IMR-90 (cell line): ENCODE results near the gene SLC4A9. TPM values are rescaled to one million over a fixed set of nuclear protein-coding genes. Genes with fewer than 3 reads are reported as not detected.

Experiments used
- ATAC-seq: fragments of 200-7000 bp; cut with Tn5 transposase; 2 replicates; pipeline ENCODE4 v1.9.1; 2020; ENCODE audit warnings: low read depth, mild to moderate bottlenecking, moderate library complexity
- BruUV-seq: library from RNA; stranded (reverse); fragments of 400-500 nt; replicated peaks from 2 replicates; lab custom pipeline; 2021; lab: Mats Ljungman, UMichigan
- CTCF ChIA-PET: fragments of 300-600 bp; formaldehyde crosslinking; extraction: SDS; loops from one replicate; lab custom pipeline; 2021; ENCODE audit warnings: antibody characterized with exemption; lab: Yijun Ruan, JAX
- POLR2A ChIA-PET: fragments of 300-600 bp; sonication (Branson Sonifier 250); formaldehyde crosslinking; loops from one replicate; lab custom pipeline; 2022; ENCODE audit warnings: antibody characterized with exemption; ENCODE audit not compliant: unreplicated experiment; lab: Charles Lee
- DNase-seq: peaks from one replicate; pipeline ENCODE4 v3.0.0; 2013
- H2AFZ ChIP-seq: replicated peaks from 2 replicates; pipeline ENCODE3; 2013; ENCODE audit warnings: low read length, mild to moderate bottlenecking; ENCODE audit not compliant: poor library complexity
- H2AK5ac ChIP-seq: 2 replicates; pipeline ENCODE4 v1.6.1; 2013; ENCODE audit warnings: low read depth, low read length, inconsistent platforms
- H2AK9ac ChIP-seq: replicated peaks from 2 replicates; pipeline ENCODE3; 2013; ENCODE audit warnings: mild to moderate bottlenecking, low read depth, low read length, moderate library complexity; ENCODE audit not compliant: poor library complexity
- H2BK120ac ChIP-seq: 2 replicates; pipeline ENCODE4 v1.6.1; 2013; ENCODE audit warnings: low read depth, low read length, inconsistent platforms
- H2BK15ac ChIP-seq: 3 replicates; pipeline ENCODE4 v1.6.1; 2013; ENCODE audit warnings: low read depth, low read length, inconsistent platforms
- H2BK20ac ChIP-seq: 2 replicates; pipeline ENCODE4 v1.6.1; 2013; ENCODE audit warnings: low read depth, mild to moderate bottlenecking, inconsistent platforms, low read length, moderate library complexity
- H2BK5ac ChIP-seq: 2 replicates; pipeline ENCODE4 v1.6.1; 2013; ENCODE audit warnings: mild to moderate bottlenecking, low read depth, low read length, inconsistent platforms; ENCODE audit not compliant: poor library complexity, severe bottlenecking
- H3K14ac ChIP-seq: replicated peaks from 2 replicates; pipeline ENCODE4 v1.6.1; 2013; ENCODE audit warnings: low read depth, low read length, inconsistent platforms
- H3K18ac ChIP-seq: 2 replicates; pipeline ENCODE4 v1.6.1; 2013; ENCODE audit warnings: low read depth, low read length, control low read depth
- H3K23ac ChIP-seq: 2 replicates; pipeline ENCODE4 v1.6.1; 2013; ENCODE audit warnings: low read depth, low read length, inconsistent platforms
- H3K27ac ChIP-seq: 2 replicates; pipeline ENCODE4 v1.5.1; 2013; ENCODE audit warnings: mild to moderate bottlenecking, control low read depth, low read length; ENCODE audit not compliant: insufficient read depth
- H3K27me3 ChIP-seq: 2 replicates; pipeline ENCODE4 v1.6.1; 2013; ENCODE audit warnings: low read length; ENCODE audit not compliant: control insufficient read depth, insufficient read depth
- H3K36me3 ChIP-seq: 2 replicates; pipeline ENCODE4 v1.6.1; 2013; ENCODE audit warnings: low read length, mixed read lengths; ENCODE audit not compliant: control insufficient read depth, insufficient read depth
- H3K4ac ChIP-seq: 2 replicates; pipeline ENCODE4 v1.6.1; 2013; ENCODE audit warnings: low read depth, low read length, inconsistent platforms
- H3K4me1 ChIP-seq: 2 replicates; pipeline ENCODE4 v1.6.1; 2013; ENCODE audit warnings: low read length, mixed read lengths; ENCODE audit not compliant: control insufficient read depth, insufficient read depth
- H3K4me2 ChIP-seq: 2 replicates; pipeline ENCODE4 v1.6.1; 2013; ENCODE audit warnings: low read depth, mild to moderate bottlenecking, control low read depth, low read length, moderate library complexity
- H3K4me3 ChIP-seq: 2 replicates; pipeline ENCODE4 v1.5.1; 2013; ENCODE audit warnings: low read depth, mild to moderate bottlenecking, control low read depth, low read length, moderate library complexity; ENCODE audit not compliant: insufficient read depth
- H3K56ac ChIP-seq: 2 replicates; pipeline ENCODE4 v1.6.1; 2013; ENCODE audit warnings: low read length, inconsistent platforms; ENCODE audit not compliant: insufficient read depth; ENCODE audit errors: extremely low read depth
- H3K79me1 ChIP-seq, 2 experiments: 2 replicates each; pipeline ENCODE4 v1.6.1; 2013; ENCODE audit warnings: low read length in 2 of 2, inconsistent platforms in 1 of 2, low read depth in 1 of 2
- H3K9ac ChIP-seq: 2 replicates; pipeline ENCODE4 v1.6.1; 2013; ENCODE audit warnings: low read depth, low read length, control low read depth
- H3K9me1 ChIP-seq: 2 replicates; pipeline ENCODE4 v1.6.1; 2013; ENCODE audit warnings: low read length, inconsistent platforms; ENCODE audit not compliant: insufficient read depth
- H3K9me3 ChIP-seq: 2 replicates; pipeline ENCODE4 v1.6.1; 2013; ENCODE audit warnings: low read length; ENCODE audit not compliant: control insufficient read depth, insufficient read depth
- H4K20me1 ChIP-seq: 2 replicates; pipeline ENCODE4 v1.6.1; 2013; ENCODE audit warnings: low read length, inconsistent platforms; ENCODE audit not compliant: insufficient read depth
- H4K5ac ChIP-seq: 2 replicates; pipeline ENCODE4 v1.6.1; 2013; ENCODE audit warnings: mild to moderate bottlenecking, low read depth, low read length, control low read depth
- H4K8ac ChIP-seq, 2 experiments: 2 replicates each; pipeline ENCODE4 v1.6.1; 2013; ENCODE audit warnings: low read depth in 2 of 2, low read length in 2 of 2, control low read depth in 1 of 2, inconsistent platforms in 1 of 2
- H4K91ac ChIP-seq: 2 replicates; pipeline ENCODE4 v1.6.1; 2013; ENCODE audit warnings: low read depth, low read length, inconsistent platforms; ENCODE audit not compliant: insufficient read depth
- BHLHE40 ChIP-seq: fragments of 150-350 bp; IDR thresholded peaks from 2 replicates; pipeline ENCODE4 v1.6.1; 2016; ENCODE audit warnings: mild to moderate bottlenecking, low read depth, low read length
- CTCF ChIP-seq: conservative IDR thresholded peaks from 2 replicates; pipeline ENCODE4 v1.5.1; 2012; ENCODE audit warnings: mild to moderate bottlenecking, low read depth, low read length, improper control_type of control experiment
- MAFK ChIP-seq: IDR thresholded peaks from 2 replicates; pipeline ENCODE4 v1.6.1; 2012; ENCODE audit warnings: low read depth, low read length, improper control_type of control experiment
- SMC3 ChIP-seq: fragments of 150-350 bp; IDR thresholded peaks from 2 replicates; pipeline ENCODE4 v1.6.1; 2016; ENCODE audit warnings: low read depth, mild to moderate bottlenecking, antibody characterized with exemption, low read length, moderate library complexity
- WGBS, 2 experiments: methylation state at CpG; one replicate each; pipeline versions ENCODE4 v1.1.5 to v1.1.7; 2013; ENCODE audit warnings: missing lambda C conversion rate in 2 of 2; ENCODE audit not compliant: insufficient read length in 1 of 2; ENCODE audit errors: extremely low coverage in 2 of 2; 5-methylcytosine and 5-hydroxymethylcytosine counted together
- dilution Hi-C: fragments of 300-500 bp; cut with HindIII; formaldehyde crosslinking; loops from one replicate; pipeline ENCODE4 v1.14.3; 2018; ENCODE audit warnings: low sequenced_read_pairs; ENCODE audit not compliant: unreplicated experiment
- in situ Hi-C: fragments of 300-500 bp; cut with MboI; formaldehyde crosslinking; loops from 3 replicates; pipeline ENCODE4 v1.14.3; 2019; ENCODE audit warnings: low sequenced_read_pairs, inconsistent platforms, mixed read lengths
- intact Hi-C: fragments of 100-400 bp; cut with micrococcal nuclease; formaldehyde crosslinking; loops from 2 replicates; pipeline ENCODE4 v1.10.0; 2022
- polyA plus RNA-seq, 3 experiments: library from polyadenylated mRNA; depleted of rRNA; stranded (reverse); fragments of >200 nt; gene quantifications; 2 replicates each; pipeline ENCODE4 v1.2.3, GENCODE V29; 2012; ENCODE audit warnings: low replicate concordance in 1 of 3
- total RNA-seq: library from RNA; depleted of rRNA; stranded (reverse); fragments of >200 nt; gene quantifications from 2 replicates; pipeline ENCODE4 v1.2.3, GENCODE V29; 2012

Gene SLC4A9
- total and polyA plus RNA-seq, 2 of the 4 experiments (the other 2 are of a cell fraction), result not detected

- peak; percentile 53 for DNase-seq
Observed at GRCh38 chr5:140327589-140327988, 32.4 kb upstream of the SLC4A9 start.

More at GRCh38 chr5:140327589-140327988, 32.4 kb upstream of the SLC4A9 start:
- no peak for ATAC-seq
- Histone ChIP-seq H3K56ac (no peak overlapping the region), H2BK20ac (no peak overlapping the region), H4K5ac (no peak overlapping the region), H3K36me3 (no peaks in the 10 kb centered on the region), H4K20me1 (no peaks in the 10 kb centered on the region), H3K9me1 (peaks cover 17% of the 10 kb centered on the region), H3K79me1 (0 out of 4 replicates have a peak, but pooled peaks cover 0 to 5% of the 10 kb centered on the region in 2 experiments), H3K27me3 (no peaks in the 10 kb centered on the region), H3K23ac (no peak overlapping the region), H3K4ac (no peak overlapping the region), H3K27ac (no peak overlapping the region), H3K4me2 (peak overlapping the region; percentile 34; the same call in 1 of the 2 replicates), H3K9me3 (no peaks in the 10 kb centered on the region), H2BK120ac (no peak overlapping the region), H3K9ac (no peak overlapping the region), H3K18ac (no peak overlapping the region), H2BK5ac (no peak overlapping the region), H3K14ac (no peak overlapping the region), H3K4me3 (no peak overlapping the region), H3K4me1 (peaks cover 21% of the 10 kb centered on the region), H2BK15ac (no peak overlapping the region), H4K91ac (no peak overlapping the region), H2AFZ (no peak overlapping the region), H2AK5ac (no peak overlapping the region), H4K8ac (no peak overlapping the region), H2AK9ac (no peak overlapping the region)
- TF ChIP-seq BHLHE40 (no peak), CTCF (no peak), MAFK (no peak), SMC3 (no peak)
- ChIA-PET POLR2A (interaction anchor here (0.9 kb wide), 1 partner anchor 19 kb away, joined by 3 read pairs; the partner anchor contains the start of gene HBEGF), CTCF (interaction anchor here (2.6 to 2.8 kb wide), 2 partner anchors 18 to 82 kb away, joined by 7 to 10 read pairs; partner anchors contain the start of gene HBEGF)
- intact Hi-C loops (no loop called here), in situ Hi-C loops (no loop called here), dilution Hi-C loops (no loop called here)
- no CpG with 5 or more reads among the region's 2 CpGs for WGBS, 2 experiments
- no TSS peak for BruUV-seq
